OCI-LY3 (cell line): ENCODE measurements around the gene MBOAT1.

Experiments used
- CTCF ChIP-seq: fragments of 200-600, 300-600 bp; sonication (generic); IDR thresholded peaks from 2 replicates; pipeline ENCODE4 v1.5.1; 2014; ENCODE audit warnings: antibody characterized with exemption, low read length, low read depth
- EZH2phosphoT487 ChIP-seq: fragments of 200-600 bp; shearing (Covaris generic); IDR thresholded peaks from 2 replicates; pipeline ENCODE4 v1.6.1; 2018; ENCODE audit warnings: antibody characterized with exemption, mixed run types, low read depth

GRCh38 chr6:20126789-20127653 is 85.2 kb downstream of the MBOAT1 start:
- TF ChIP-seq CTCF: peak; percentile 73
- TF ChIP-seq EZH2phosphoT487: no peak
